PFSK-1 (cell line): ENCODE results near the gene CCP110.

Experiments
- FOXP2 ChIP-seq: optimal IDR thresholded peaks from 2 replicates; pipeline ENCODE3; 2011; ENCODE audit warnings: borderline replicate concordance, control low read depth, inconsistent platforms; ENCODE audit not compliant: insufficient read depth; ENCODE audit errors: extremely low read length, extremely low read depth
- POLR2AphosphoS5 ChIP-seq: IDR thresholded peaks from 2 replicates; pipeline ENCODE4 v1.6.1; 2012; ENCODE audit warnings: low read depth, mild to moderate bottlenecking, control low read depth, low read length, moderate library complexity
- SIN3A ChIP-seq: IDR thresholded peaks from 2 replicates; pipeline ENCODE4 v1.6.1; 2012; ENCODE audit warnings: mild to moderate bottlenecking, low read length, moderate library complexity, borderline replicate concordance; ENCODE audit not compliant: insufficient read depth
- TAF1 ChIP-seq: IDR thresholded peaks from 2 replicates; pipeline ENCODE4 v1.6.1; 2012; ENCODE audit warnings: low read length, control low read depth, borderline replicate concordance; ENCODE audit not compliant: insufficient read depth
- TF ChIP-seq, protein P1 (sequence below), 2 experiments: IDR thresholded peaks; 2 replicates each; pipeline versions ENCODE4 v1.6.1 to v1.8.0; 2011 to 2012; ENCODE audit warnings: low read depth in 2 of 2, low read length in 2 of 2, control low read depth in 1 of 2, inconsistent platforms in 1 of 2, mild to moderate bottlenecking in 1 of 2, moderate library complexity in 1 of 2; ENCODE audit not compliant: insufficient read depth in 1 of 2

The CCP110 gene

DNA sequence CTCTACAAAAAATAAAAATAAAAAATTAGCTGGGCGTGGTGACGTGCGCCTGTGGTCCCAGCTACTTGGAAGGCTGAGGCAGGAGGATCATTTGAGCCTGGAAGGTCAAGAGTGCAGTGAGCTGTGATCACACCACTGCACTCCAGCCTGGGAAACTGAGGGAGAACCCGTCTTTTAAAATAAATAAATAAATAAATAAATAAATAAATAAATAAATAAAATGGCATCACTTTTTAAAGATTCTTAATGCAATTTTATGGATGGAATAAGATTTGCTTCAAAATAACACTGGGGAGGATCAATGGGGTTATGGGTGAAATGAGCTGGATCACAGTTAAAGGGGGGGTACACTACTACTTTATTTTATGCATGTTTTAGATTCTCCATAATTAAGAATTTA, 16.8 kb upstream of the CCP110 start:
- TF ChIP-seq, protein P1, sequence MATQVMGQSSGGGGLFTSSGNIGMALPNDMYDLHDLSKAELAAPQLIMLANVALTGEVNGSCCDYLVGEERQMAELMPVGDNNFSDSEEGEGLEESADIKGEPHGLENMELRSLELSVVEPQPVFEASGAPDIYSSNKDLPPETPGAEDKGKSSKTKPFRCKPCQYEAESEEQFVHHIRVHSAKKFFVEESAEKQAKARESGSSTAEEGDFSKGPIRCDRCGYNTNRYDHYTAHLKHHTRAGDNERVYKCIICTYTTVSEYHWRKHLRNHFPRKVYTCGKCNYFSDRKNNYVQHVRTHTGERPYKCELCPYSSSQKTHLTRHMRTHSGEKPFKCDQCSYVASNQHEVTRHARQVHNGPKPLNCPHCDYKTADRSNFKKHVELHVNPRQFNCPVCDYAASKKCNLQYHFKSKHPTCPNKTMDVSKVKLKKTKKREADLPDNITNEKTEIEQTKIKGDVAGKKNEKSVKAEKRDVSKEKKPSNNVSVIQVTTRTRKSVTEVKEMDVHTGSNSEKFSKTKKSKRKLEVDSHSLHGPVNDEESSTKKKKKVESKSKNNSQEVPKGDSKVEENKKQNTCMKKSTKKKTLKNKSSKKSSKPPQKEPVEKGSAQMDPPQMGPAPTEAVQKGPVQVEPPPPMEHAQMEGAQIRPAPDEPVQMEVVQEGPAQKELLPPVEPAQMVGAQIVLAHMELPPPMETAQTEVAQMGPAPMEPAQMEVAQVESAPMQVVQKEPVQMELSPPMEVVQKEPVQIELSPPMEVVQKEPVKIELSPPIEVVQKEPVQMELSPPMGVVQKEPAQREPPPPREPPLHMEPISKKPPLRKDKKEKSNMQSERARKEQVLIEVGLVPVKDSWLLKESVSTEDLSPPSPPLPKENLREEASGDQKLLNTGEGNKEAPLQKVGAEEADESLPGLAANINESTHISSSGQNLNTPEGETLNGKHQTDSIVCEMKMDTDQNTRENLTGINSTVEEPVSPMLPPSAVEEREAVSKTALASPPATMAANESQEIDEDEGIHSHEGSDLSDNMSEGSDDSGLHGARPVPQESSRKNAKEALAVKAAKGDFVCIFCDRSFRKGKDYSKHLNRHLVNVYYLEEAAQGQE (IDR thresholded peaks at IDR 0.05; ENCODE audit: insufficient read depth in 1 of 2, low read depth in 2 of 2, low read length in 2 of 2): no peak
- TF ChIP-seq TAF1: no peak
- TF ChIP-seq FOXP2: no peak
- no peak for TF ChIP-seq POLR2AphosphoS5
- TF ChIP-seq SIN3A: no peak

DNA sequence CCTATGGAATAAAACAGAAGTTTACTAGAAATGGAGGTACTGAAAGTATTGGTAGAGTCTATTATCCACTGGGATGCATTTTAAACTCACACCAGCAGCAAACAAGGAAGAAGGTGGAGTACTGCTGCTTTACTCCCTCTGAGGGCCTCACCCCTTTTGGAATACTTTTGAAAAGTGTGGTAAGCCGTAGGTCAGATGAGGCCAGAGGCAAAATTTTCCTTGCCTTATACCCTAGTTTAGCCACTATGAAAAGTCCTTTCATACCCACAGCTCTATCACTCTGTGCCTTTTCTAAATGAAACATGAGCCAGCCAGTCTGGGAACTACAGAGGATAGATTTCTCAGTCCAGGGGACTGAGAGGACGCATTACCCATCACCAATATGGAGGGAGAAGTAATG, 15.9 kb upstream of the CCP110 start:
- no peak for TF ChIP-seq TAF1
- TF ChIP-seq SIN3A: no peak
- TF ChIP-seq POLR2AphosphoS5: no peak
- no peak for TF ChIP-seq FOXP2
- TF ChIP-seq, protein P1 (IDR thresholded peaks at IDR 0.05; ENCODE audit: insufficient read depth in 1 of 2, low read depth in 2 of 2, low read length in 2 of 2): no peak

DNA sequence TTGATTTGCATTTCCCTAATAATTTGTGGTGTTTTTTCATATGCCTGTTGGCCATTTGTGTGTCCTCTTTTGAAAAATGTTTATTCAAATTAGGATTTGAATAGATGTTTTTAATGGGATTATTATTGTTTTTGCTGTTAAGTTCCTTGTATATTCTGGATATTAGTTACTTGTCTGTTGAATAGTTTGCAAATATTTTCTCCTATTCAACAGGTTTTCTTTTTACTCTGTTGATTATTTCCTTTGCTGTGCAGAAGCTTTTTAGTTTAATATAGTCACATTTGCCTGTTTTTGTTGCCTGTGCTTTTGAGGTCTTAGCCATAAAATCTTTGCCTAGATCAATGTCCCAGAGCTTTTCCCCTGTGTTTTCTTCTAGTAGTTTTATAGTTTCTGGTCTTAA, 11.4 kb upstream of the CCP110 start:
- TF ChIP-seq POLR2AphosphoS5 (no peak), SIN3A (no peak), FOXP2 (no peak), TAF1 (no peak)
- TF ChIP-seq, protein P1 (IDR thresholded peaks at IDR 0.05; ENCODE audit: insufficient read depth in 1 of 2, low read depth in 2 of 2, low read length in 2 of 2): no peak

DNA sequence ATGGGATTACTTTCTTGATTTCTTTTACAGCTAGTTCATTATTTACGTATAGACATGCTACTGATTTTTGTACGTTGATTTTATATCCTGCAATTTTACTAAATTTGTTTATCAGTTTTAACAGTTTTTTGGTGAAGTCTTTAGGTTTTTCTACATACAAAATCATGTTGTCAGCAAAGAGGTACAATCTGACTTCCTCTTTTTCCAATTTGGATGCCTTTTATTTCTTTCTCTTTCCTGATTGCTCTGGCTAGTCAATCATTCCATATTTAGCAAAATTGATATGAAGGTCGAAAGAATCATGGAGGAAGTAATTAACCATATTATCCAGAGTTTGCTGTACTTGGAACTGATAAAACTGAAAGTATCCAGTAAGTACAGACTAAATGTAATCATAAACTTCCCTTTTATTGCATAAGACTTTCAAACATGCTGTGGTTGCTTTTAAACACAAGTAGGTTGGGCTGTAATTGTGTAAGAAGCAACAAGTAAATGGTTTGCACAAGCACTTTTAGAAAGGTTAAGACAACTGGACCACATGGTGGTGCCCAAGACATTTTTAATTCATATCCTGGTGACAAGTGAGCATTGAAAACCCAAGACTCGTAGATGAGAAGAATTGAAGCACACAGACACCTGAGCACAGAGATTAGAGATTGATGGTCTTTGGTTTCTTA, 10.2 kb upstream of the CCP110 start:
- TF ChIP-seq, protein P1 (IDR thresholded peaks at IDR 0.05; ENCODE audit: insufficient read depth in 1 of 2, low read depth in 2 of 2, low read length in 2 of 2): no peak
- TF ChIP-seq TAF1 (no peak), POLR2AphosphoS5 (no peak), SIN3A (no peak), FOXP2 (no peak)

DNA sequence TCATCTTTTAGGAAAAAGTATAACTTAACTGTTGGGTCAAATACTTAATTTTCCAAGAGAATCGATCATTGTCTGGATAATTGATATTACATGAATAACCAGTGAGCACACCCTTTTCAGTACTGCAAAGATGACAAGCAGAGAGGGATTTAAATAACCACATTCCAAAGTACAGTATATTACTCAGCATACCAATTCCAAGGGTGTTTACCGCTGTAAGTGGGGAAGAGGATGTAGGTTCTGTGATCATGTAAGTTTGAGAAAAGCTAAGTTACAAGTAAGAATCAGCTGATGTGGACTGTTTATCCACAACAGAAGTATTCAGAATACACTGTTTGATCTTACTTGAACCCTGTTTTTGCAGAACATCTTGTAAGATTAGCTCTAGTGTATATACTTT, 8.0 kb upstream of the CCP110 start:
- TF ChIP-seq TAF1 (no peak), SIN3A (no peak), FOXP2 (no peak), POLR2AphosphoS5 (no peak)
- TF ChIP-seq, protein P1 (IDR thresholded peaks at IDR 0.05; ENCODE audit: insufficient read depth in 1 of 2, low read depth in 2 of 2, low read length in 2 of 2): no peak
